Common myeloid progenitor, CD34-positive (primary cell): Measurements from ENCODE around the gene ANKUB1. TPM values are rescaled to one million over a fixed set of nuclear protein-coding genes. Genes with fewer than 3 reads are reported as not detected.
"Not testable (repeated sequence)": the region's sequence is repeated elsewhere in the genome, so short reads cannot be mapped to it uniquely, and the experiment has no call there.

Experiments used
- CTCF ChIA-PET: fragments of 350-600 bp; sonication (Branson Sonifier 250); formaldehyde crosslinking; loops from one replicate; lab custom pipeline; 2021; ENCODE audit warnings: antibody characterized with exemption; lab: Charles Lee
- POLR2A ChIA-PET: fragments of 350-600 bp; sonication (Branson Sonifier 250); formaldehyde crosslinking; loops from one replicate; lab custom pipeline; 2021; ENCODE audit warnings: antibody characterized with exemption; lab: Charles Lee
- DNase-seq, 3 donors: peaks; one replicate each; pipeline versions ENCODE4 v3.0.0 to v3.0.0-alpha.2; 2013
- H3K27ac ChIP-seq, 2 experiments: 1 replicate in 1 of 2; 2 replicates in 1 of 2; pipeline ENCODE4 v1.7.0; 2013; ENCODE audit warnings: inconsistent platforms in 2 of 2, low read length in 2 of 2, mild to moderate bottlenecking in 2 of 2, low read depth in 1 of 2, moderate library complexity in 1 of 2; ENCODE audit not compliant: severe bottlenecking in 2 of 2, insufficient read depth in 1 of 2, poor library complexity in 1 of 2
- H3K27me3 ChIP-seq, 5 experiments: replicated peaks in 2 of 5; 1 replicate in 3 of 5; 2 replicates in 2 of 5; pipeline versions ENCODE4 v1.6.1 to v1.7.0; 2013; ENCODE audit warnings: low read length in 4 of 5, mild to moderate bottlenecking in 2 of 5, moderate library complexity in 2 of 5, inconsistent platforms in 1 of 5; ENCODE audit not compliant: insufficient read depth in 5 of 5, control insufficient read depth in 4 of 5
- H3K36me3 ChIP-seq, 4 experiments: 1 replicate in 2 of 4; 2 replicates in 2 of 4; pipeline versions ENCODE4 v1.6.1 to v1.7.0; 2013; ENCODE audit warnings: low read length in 3 of 4, control low read depth in 1 of 4, mild to moderate bottlenecking in 1 of 4; ENCODE audit not compliant: control insufficient read depth in 4 of 4, insufficient read depth in 4 of 4
- H3K4me1 ChIP-seq, 4 experiments: 1 replicate in 3 of 4; 2 replicates in 1 of 4; pipeline versions ENCODE4 v1.6.1 to v1.7.1; 2013; ENCODE audit warnings: low read length in 3 of 4, mild to moderate bottlenecking in 3 of 4, control low read depth in 1 of 4, inconsistent platforms in 1 of 4, moderate library complexity in 1 of 4; ENCODE audit not compliant: control insufficient read depth in 4 of 4, insufficient read depth in 4 of 4; ENCODE audit errors: control extremely low read depth in 1 of 4
- H3K4me3 ChIP-seq, 7 experiments: 1 replicate in 4 of 7; 2 replicates in 3 of 7; pipeline versions ENCODE4 v1.5.1 to v1.7.0; 2013; ENCODE audit warnings: mild to moderate bottlenecking in 7 of 7, low read length in 6 of 7, moderate library complexity in 6 of 7, inconsistent platforms in 2 of 7, low read depth in 2 of 7, control low read depth in 1 of 7; ENCODE audit not compliant: insufficient read depth in 4 of 7, control insufficient read depth in 1 of 7; ENCODE audit errors: extremely low read depth in 1 of 7
- H3K9me3 ChIP-seq, 5 experiments: 1 replicate in 4 of 5; 2 replicates in 1 of 5; pipeline versions ENCODE4 v1.6.1 to v1.7.1; 2013; ENCODE audit warnings: low read length in 4 of 5, mild to moderate bottlenecking in 2 of 5, inconsistent platforms in 1 of 5, low read depth in 1 of 5, moderate library complexity in 1 of 5; ENCODE audit not compliant: control insufficient read depth in 4 of 5, insufficient read depth in 2 of 5; ENCODE audit errors: control extremely low read depth in 1 of 5
- WGBS: methylation state at CpG from one replicate; pipeline ENCODE4 v1.1.5; 2013; ENCODE audit not compliant: insufficient coverage; 5-methylcytosine and 5-hydroxymethylcytosine counted together
- polyA plus RNA-seq: library from polyadenylated mRNA; unstranded; fragments of 120-200 nt; gene quantifications from one replicate; pipeline ENCODE4 v1.2.1, GENCODE V29; 2013

ANKUB1 gene
- polyA plus RNA-seq: 0.07 TPM

DNA sequence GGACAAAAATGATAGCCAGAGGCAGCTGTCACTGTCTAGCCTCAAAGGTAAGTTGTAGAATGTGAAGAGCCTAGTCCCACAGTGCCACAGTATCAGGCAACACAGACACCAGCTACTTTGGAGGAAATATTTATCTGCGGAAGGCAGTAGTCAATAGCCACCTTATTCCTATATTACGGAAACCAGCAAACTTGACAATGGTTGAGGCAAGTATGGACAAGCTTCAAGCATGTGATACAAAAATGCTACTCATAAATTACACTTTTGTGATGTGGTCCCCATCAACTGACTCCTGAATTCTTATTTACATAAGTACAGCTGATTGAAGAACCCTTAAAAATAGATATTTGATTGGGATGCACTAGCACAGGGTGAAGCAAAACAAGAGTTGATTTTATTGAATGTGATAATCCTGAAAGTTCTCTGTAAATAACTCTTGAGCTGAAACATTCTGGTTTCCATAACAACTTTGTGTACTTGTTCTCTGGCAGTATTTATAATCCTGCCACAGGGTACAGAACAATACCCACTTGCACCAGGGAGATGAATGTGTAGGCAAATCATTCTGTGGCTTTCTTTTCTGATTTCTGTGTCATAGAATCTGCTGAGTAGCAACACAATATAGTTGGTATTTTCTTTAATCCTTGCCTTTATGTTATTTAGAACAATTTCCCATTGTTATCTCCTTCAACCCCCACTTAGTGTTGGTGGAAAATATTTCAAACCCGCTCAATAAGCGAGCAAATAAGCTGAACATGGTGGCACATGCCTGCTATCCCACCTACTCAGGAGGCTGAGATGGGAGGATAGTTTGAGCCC is at the start of gene ANKUB1:
Gene ANKUB1 (minus strand): TSS at position 103 of the 819 bp plus-strand sequence. CDS start 188 bp downstream, outside the sequence.
- CTCF ChIA-PET: interaction anchor here (1.1 to 2.3 kb wide), 4 partner anchors 10 to 26 kb away, joined by 3 to 8 read pairs (median 4); no protein-coding TSS in a partner anchor
- H3K27ac ChIP-seq: no peak within 1 kb of the TSS
- H3K9me3 ChIP-seq: no peaks in the 10 kb centered on the region
- no peak for DNase-seq
- POLR2A ChIA-PET: no interaction called here
- peaks cover 0 to 4% (median 0%) of the 10 kb centered on the region in 4 experiments for H3K4me1 ChIP-seq
- no peaks in the 10 kb centered on the region for H3K36me3 ChIP-seq
- WGBS: 100% methylated on average over 3 of the region's 4 CpGs
- no peak within 1 kb of the TSS for H3K4me3 ChIP-seq
- H3K27me3 ChIP-seq: no peaks in the 10 kb centered on the region

- CTCF ChIA-PET: interaction anchor here (1.3 kb wide), 1 partner anchor 14 kb away, joined by 3 read pairs; no protein-coding TSS in a partner anchor
- Histone ChIP-seq H3K9me3 (peaks cover 5 to 35% (median 14%) of the 10 kb centered on the region in 5 experiments), H3K4me1 (no peaks in the 10 kb centered on the region), H3K36me3 (peaks cover 0 to 16% (median 2%) of the 10 kb centered on the region in 4 experiments), H3K4me3 (no peak overlapping the region), H3K27me3 (no peaks in the 10 kb centered on the region), H3K27ac (no peak overlapping the region)
- WGBS: 100% methylated on average over 1 of the region's 3 CpGs
- POLR2A ChIA-PET: no interaction called here
- DNase-seq: peak in 2 of 3 donors; percentile 25 to 54
Measured at GRCh38 chr3:149839896-149840295, 47.5 kb upstream of the ANKUB1 start.

DNA sequence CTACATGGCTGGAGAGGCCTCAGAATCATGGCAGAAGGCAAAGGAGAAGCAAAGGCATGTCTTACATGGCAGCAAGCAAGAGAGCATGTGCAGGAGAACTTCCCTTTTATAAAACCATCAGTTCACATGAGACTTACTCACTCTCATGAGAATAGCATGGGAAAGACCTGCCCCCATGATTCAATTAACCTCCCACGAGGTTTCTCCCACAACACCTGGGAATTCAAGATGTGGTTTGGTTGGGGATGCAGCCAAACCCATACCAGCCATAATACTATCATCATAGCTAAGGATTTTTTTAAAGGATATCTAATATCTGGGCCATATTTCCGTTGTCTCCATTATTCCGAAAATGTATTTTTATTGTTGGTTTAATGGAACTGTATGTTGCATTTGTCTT is 47.1 kb upstream of the ANKUB1 start:
- no CpG with 5 or more reads among the region's 3 CpGs for WGBS
- Histone ChIP-seq H3K9me3 (peaks cover 5 to 40% (median 17%) of the 10 kb centered on the region in 5 experiments), H3K36me3 (peaks cover 0 to 16% (median 2%) of the 10 kb centered on the region in 4 experiments)
- H3K27ac ChIP-seq, H3K27me3 ChIP-seq, H3K4me3 ChIP-seq, POLR2A ChIA-PET, DNase-seq, H3K4me1 ChIP-seq: not testable (repeated sequence)
- CTCF ChIA-PET: interaction anchor here (1.3 kb wide), 1 partner anchor 14 kb away, joined by 3 read pairs; no protein-coding TSS in a partner anchor

DNA sequence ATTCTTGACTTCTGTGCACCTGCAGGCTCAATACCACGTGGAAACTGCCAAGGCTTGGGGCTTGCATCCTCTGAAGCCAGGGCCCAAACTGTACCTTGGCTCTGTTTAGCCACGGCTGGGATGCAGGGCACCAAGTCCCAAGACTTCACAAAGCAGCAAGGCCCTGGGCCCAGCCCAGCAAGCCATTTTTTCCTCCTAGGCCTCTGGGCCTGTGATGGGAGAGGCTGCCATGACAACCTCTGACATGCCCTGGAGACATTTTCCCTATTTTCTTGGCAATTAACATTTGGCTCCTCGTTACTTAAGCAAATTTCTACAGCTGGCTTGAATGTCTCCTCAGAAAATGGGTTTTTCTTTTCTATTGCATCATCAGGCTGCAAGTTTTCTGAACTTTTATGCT is 46.1 kb upstream of the ANKUB1 start:
- H3K27ac ChIP-seq, H3K27me3 ChIP-seq, DNase-seq, POLR2A ChIA-PET, H3K4me1 ChIP-seq, H3K4me3 ChIP-seq: not testable (repeated sequence)
- peaks cover 6 to 50% (median 21%) of the 10 kb centered on the region in 5 experiments for H3K9me3 ChIP-seq
- 96% methylated on average over 2 of the region's 3 CpGs for WGBS
- H3K36me3 ChIP-seq: peaks cover 0 to 16% (median 2%) of the 10 kb centered on the region in 4 experiments
- CTCF ChIA-PET: interaction anchor here (1.4 kb wide), 1 partner anchor 24 kb away, joined by 3 read pairs; no protein-coding TSS in a partner anchor

GRCh38 chr3:149833241-149833640 is 40.9 kb upstream of the ANKUB1 start:
- Histone ChIP-seq H3K36me3 (peaks cover 0 to 18% (median 4%) of the 10 kb centered on the region in 4 experiments), H3K4me1 (no peaks in the 10 kb centered on the region), H3K4me3 (no peak overlapping the region), H3K27ac (no peak overlapping the region), H3K9me3 (peaks cover 10 to 76% (median 37%) of the 10 kb centered on the region in 5 experiments), H3K27me3 (no peaks in the 10 kb centered on the region)
- ChIA-PET CTCF (no interaction called here), POLR2A (no interaction called here)
- WGBS: no CpG with 5 or more reads among the region's 2 CpGs
- peak in 2 of 3 donors; percentile 16 to 27 for DNase-seq

DNA sequence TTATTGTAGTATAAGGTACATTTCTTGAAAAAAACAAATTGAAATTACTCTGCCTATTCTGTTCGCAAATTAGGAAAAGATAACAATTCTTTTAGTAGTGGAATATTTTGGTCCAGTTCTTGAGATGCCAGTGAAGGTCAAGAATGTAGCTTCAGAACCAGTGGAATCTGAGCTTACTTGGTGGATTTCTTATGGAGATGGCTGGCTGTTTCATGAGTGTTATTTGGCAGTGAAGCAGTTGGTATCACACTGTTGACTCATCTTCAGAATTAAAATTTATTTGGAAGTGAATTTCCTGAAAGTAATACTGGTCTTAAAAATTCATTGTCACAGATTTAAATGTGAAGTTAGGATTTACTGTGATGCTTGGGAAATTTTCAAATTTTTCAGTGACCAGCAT is 39.7 kb upstream of the ANKUB1 start:
- DNase-seq: no peak
- no CpG with 5 or more reads among the region's 1 CpG for WGBS
- CTCF ChIA-PET: no interaction called here
- Histone ChIP-seq H3K27ac (no peak overlapping the region), H3K4me1 (no peaks in the 10 kb centered on the region), H3K36me3 (peaks cover 0 to 7% (median 3%) of the 10 kb centered on the region in 4 experiments), H3K27me3 (no peaks in the 10 kb centered on the region), H3K4me3 (no peak overlapping the region), H3K9me3 (peaks cover 10 to 66% (median 29%) of the 10 kb centered on the region in 5 experiments)
- POLR2A ChIA-PET: no interaction called here

- DNase-seq: no peak
- Histone ChIP-seq H3K36me3 (peaks cover 0 to 6% (median 2%) of the 10 kb centered on the region in 4 experiments), H3K9me3 (peaks cover 7 to 58% (median 29%) of the 10 kb centered on the region in 5 experiments), H3K27me3 (no peaks in the 10 kb centered on the region), H3K4me3 (no peak overlapping the region), H3K27ac (no peak overlapping the region), H3K4me1 (no peaks in the 10 kb centered on the region)
- WGBS: 100% methylated on average over 3 of the region's 4 CpGs
- ChIA-PET POLR2A (no interaction called here), CTCF (no interaction called here)
Measured at GRCh38 chr3:149831321-149831720, 39.0 kb upstream of the ANKUB1 start.
